ENCODE results near the gene TGM5.

TGM5 gene

DNA sequence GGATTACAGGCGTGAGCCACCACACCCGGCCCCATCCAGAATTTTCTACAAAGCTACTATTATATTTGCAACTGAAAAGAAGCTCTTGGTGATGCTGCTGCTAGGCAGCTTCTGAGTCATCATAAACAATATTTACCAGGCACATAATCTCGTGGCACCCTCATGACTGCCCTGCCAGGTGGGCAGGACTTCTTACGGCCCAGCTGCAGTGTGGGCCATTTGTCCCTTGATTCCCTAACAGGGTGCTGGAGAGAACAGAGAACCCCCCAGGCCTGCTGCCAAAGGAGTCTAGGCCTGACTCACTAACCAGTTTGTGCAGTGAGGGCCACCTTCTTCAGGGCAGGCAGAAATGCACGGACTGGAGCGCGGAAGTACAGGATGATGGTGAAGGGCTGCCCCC is 50.8 kb downstream of the TGM5 start:
- CTCF ChIA-PET = interaction anchor here (1.6 to 3.6 kb wide), 4 partner anchors 9 to 69 kb away, joined by 3 to 27 read pairs (median 12); no protein-coding TSS in a partner anchor

DNA sequence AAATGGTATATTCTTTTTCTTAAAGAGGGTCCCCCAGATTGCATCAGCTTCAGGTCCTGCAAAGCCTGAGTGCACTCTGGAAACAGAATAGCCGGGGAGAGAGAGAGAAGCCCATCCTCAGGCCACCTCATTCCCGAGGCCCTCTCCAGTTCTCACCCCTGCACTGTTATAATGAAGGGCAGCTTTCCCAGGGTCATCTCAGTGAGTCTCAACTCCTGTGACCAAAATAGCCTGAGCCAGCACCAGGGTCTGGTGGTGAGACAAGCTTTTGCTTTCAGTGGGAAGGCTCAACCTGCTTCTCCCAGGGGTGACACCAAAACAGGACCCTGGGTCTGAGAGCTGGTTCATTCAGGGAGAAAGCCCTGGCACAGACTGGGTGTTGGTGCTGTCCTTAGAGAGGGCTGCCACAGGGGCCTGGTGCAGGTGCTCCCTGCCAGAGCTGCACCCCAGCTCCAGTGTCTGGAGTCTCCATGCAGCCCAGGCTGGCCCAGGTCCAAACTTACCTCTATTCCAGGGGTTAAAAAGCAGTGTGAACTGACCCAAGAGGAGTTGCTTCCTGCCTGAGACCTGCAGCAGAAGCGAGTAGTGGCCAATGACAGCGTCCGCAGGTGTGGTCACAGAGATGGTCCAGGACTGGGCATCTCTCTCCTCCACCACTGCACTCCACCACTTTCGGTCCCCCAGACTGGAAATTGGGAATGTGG is 52.0 kb downstream of the TGM5 start:
- ChIA-PET POLR2A (no interaction called here), CTCF (interaction anchor here (1.0 to 4.8 kb wide), 4 partner anchors 11 to 510 kb away, joined by 4 to 39 read pairs (median 14); no protein-coding TSS in a partner anchor)
- no peak for DNase-seq (ENCODE audit: extremely low spot score)
- TF ChIP-seq CTCF (IDR thresholded peaks at IDR 0.05; ENCODE audit: control extremely low read depth, extremely low read depth, low read depth, missing control alignments) = no peak

More for the DNA sequence above, 50.8 kb downstream of the TGM5 start:
- TF ChIP-seq CTCF (IDR thresholded peaks at IDR 0.05; ENCODE audit: control extremely low read depth, extremely low read depth, low read depth, missing control alignments) = no peak
- no peak for DNase-seq (ENCODE audit: extremely low spot score)
- POLR2A ChIA-PET = no interaction called here

DNA sequence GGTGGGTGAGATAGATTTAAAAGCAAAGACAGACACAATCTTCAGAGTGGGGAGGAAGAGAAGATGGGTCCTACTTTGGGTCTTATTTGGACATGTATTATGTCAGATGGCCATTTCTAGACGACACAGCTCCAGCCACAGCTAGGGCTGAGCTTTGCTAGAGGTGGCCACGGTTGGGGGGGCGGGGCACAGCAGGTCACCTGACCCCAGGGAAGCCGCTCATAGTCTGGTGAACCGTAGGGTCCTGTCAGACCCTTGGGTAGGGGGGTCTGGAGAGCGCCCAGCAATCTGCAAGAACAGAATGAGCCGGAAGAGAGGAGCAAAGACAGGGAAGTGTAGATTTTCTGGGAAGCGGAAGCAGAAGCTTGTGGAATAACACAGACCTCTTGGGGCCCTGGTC is 52.6 kb downstream of the TGM5 start:
- DNase-seq (ENCODE audit: extremely low spot score) = no peak
- no peak for TF ChIP-seq CTCF (IDR thresholded peaks at IDR 0.05; ENCODE audit: control extremely low read depth, extremely low read depth, low read depth, missing control alignments)
- ChIA-PET POLR2A (no interaction called here), CTCF (interaction anchor here (0.9 to 4.8 kb wide), 6 partner anchors 10 to 510 kb away, joined by 4 to 39 read pairs (median 6); no protein-coding TSS in a partner anchor)

- POLR2A ChIA-PET = no interaction called here
- CTCF ChIA-PET = interaction anchor here (0.9 to 4.8 kb wide), 5 partner anchors 10 to 509 kb away, joined by 4 to 39 read pairs (median 7); no protein-coding TSS in a partner anchor
- no peak for TF ChIP-seq CTCF (IDR thresholded peaks at IDR 0.05; ENCODE audit: control extremely low read depth, extremely low read depth, low read depth, missing control alignments)
- DNase-seq (ENCODE audit: extremely low spot score) = no peak
Measured at GRCh38 chr15:43213466-43213865, 53.3 kb downstream of the TGM5 start.

GRCh38 chr15:43212951-43213350 is 53.8 kb downstream of the TGM5 start:
- TF ChIP-seq CTCF (IDR thresholded peaks at IDR 0.05; ENCODE audit: control extremely low read depth, extremely low read depth, low read depth, missing control alignments) = no peak
- no peak for DNase-seq (ENCODE audit: extremely low spot score)
- ChIA-PET CTCF (interaction anchor here (2.5 to 6.1 kb wide), 4 partner anchors 9 to 73 kb away, joined by 7 to 40 read pairs (median 32); no protein-coding TSS in a partner anchor), POLR2A (no interaction called here)

DNA sequence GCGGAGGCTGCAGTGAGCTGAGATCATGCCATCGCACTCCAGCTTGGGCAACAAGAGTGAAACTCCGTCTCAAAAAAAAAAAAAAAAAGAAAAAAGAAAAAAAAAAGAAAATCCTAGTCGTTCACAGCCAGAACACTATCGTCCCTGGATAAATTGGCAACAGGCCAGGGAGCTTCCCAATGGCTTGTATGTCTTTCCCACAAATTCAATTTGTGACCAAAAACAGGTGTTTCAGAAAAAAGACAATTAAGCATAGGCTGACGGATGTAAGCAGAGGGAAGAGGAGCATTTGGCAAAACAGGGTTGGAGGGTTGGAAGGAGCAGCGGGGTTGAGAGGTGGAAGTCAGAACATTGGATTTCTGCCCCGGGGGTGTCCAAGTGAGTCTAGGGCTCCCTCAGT is 54.4 kb downstream of the TGM5 start:
- CTCF ChIA-PET = interaction anchor here (1.0 to 6.1 kb wide), 5 partner anchors 9 to 73 kb away, joined by 5 to 40 read pairs (median 24); no protein-coding TSS in a partner anchor
- no peak for DNase-seq (ENCODE audit: extremely low spot score)
- TF ChIP-seq CTCF (IDR thresholded peaks at IDR 0.05; ENCODE audit: control extremely low read depth, extremely low read depth, low read depth, missing control alignments) = no peak
- POLR2A ChIA-PET = interaction anchor here (0.7 kb wide), 1 partner anchor 163 kb away, joined by 4 read pairs; no protein-coding TSS in a partner anchor
